Upper lobe of right lung (tissue), 1 donor: ENCODE results near the gene CHCHD3. TPM values are rescaled to one million over a fixed set of nuclear protein-coding genes. Genes with fewer than 3 reads are reported as not detected.

Source experiments
- ATAC-seq: fragments of 200-7000 bp; cut with Tn5 transposase; one replicate; pipeline ENCODE4 v1.9.1; 2020; ENCODE audit warnings: mild to moderate bottlenecking, moderate library complexity
- DNase-seq: peaks from one replicate; pipeline ENCODE4 v3.0.0-alpha.2; 2020
- H3K27ac ChIP-seq: fragments of 200-600 bp; one replicate; pipeline ENCODE4 v1.8.0; 2022
- H3K27me3 ChIP-seq: fragments of 200-600 bp; one replicate; pipeline ENCODE4 v1.8.0; 2022; ENCODE audit warnings: mild to moderate bottlenecking
- H3K36me3 ChIP-seq: fragments of 200-600 bp; one replicate; pipeline ENCODE4 v1.8.0; 2022
- H3K4me1 ChIP-seq: fragments of 200-600 bp; one replicate; pipeline ENCODE4 v1.8.0; 2022
- H3K4me3 ChIP-seq: fragments of 200-600 bp; one replicate; pipeline ENCODE4 v1.8.0; 2022; ENCODE audit warnings: mild to moderate bottlenecking
- H3K9me3 ChIP-seq: fragments of 200-600 bp; one replicate; pipeline ENCODE4 v1.8.0; 2022
- intact Hi-C: fragments of 100-400 bp; cut with DNase I; formaldehyde crosslinking; loops from one replicate; pipeline ENCODE4 v1.11.0; 2022
- total RNA-seq: library from RNA; stranded (reverse); fragmentation: NEBNext Ultra II Directional; extraction: Animal tissue kit (Norgen Biotek cat#: 25700); gene quantifications from one replicate; pipeline ENCODE4 v1.2.1, GENCODE V29; 2021
- TF ChIP-seq, protein P1 (sequence below): fragments of 200-600 bp; IDR thresholded peaks from one replicate; pipeline ENCODE4 v1.8.0; 2022; ENCODE audit warnings: antibody characterized with exemption
- donor health status: DM: no; HTN: yes; CAD: no; lungs with severe emphysema.

CHCHD3 gene
- total RNA-seq, 1 donor from 2014 or later: 43.0 TPM

DNA sequence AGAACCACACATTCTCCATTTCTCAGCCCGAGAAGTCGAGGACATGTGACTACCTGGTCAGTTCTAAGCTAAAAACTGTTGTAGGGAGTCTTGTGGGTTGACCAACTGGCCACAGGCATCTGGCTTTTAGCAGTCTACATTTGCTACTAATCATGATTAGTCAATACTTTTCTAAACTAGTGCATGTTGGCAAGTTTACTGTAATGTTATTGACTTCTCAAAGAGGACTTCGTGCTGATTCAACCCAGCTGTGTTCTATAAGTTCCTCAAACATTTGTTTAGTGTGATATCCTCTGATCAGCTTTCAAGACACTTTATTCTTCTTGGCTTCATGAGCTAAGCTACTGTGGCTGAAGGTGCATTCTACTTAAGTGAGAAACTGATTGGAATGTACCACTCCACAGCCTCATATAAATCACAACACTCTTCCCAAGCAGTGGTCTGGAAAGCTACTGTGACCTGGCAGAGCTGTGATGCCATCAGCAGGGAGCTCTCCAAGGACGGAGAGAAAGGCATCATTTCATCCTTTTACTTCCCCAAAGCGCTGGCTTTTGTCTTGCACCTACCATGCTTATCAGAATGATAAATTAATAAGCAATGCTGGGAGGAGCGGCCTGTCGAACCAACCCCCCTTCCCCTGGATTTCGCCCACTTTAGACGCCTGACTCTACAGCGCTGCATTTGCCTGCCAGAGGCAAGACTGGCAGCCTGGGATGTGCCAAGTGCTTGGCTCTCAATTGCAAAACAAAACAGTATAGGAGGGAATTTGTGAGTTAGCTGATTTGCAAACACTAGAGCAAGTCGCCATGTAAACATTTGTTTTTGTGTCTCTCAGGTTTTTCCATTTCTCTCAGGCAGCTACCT is 298.9 kb downstream of the CHCHD3 start:
- TF ChIP-seq, protein P1, sequence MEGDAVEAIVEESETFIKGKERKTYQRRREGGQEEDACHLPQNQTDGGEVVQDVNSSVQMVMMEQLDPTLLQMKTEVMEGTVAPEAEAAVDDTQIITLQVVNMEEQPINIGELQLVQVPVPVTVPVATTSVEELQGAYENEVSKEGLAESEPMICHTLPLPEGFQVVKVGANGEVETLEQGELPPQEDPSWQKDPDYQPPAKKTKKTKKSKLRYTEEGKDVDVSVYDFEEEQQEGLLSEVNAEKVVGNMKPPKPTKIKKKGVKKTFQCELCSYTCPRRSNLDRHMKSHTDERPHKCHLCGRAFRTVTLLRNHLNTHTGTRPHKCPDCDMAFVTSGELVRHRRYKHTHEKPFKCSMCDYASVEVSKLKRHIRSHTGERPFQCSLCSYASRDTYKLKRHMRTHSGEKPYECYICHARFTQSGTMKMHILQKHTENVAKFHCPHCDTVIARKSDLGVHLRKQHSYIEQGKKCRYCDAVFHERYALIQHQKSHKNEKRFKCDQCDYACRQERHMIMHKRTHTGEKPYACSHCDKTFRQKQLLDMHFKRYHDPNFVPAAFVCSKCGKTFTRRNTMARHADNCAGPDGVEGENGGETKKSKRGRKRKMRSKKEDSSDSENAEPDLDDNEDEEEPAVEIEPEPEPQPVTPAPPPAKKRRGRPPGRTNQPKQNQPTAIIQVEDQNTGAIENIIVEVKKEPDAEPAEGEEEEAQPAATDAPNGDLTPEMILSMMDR: no peak
- intact Hi-C loops: no loop called here
- Histone ChIP-seq H3K4me3 (no peak overlapping the region), H3K4me1 (no peaks in the 10 kb centered on the region), H3K27me3 (no peaks in the 10 kb centered on the region), H3K36me3 (peaks cover 10% of the 10 kb centered on the region), H3K9me3 (no peaks in the 10 kb centered on the region), H3K27ac (no peak overlapping the region)
- ATAC-seq (no peak), DNase-seq (no peak)

DNA sequence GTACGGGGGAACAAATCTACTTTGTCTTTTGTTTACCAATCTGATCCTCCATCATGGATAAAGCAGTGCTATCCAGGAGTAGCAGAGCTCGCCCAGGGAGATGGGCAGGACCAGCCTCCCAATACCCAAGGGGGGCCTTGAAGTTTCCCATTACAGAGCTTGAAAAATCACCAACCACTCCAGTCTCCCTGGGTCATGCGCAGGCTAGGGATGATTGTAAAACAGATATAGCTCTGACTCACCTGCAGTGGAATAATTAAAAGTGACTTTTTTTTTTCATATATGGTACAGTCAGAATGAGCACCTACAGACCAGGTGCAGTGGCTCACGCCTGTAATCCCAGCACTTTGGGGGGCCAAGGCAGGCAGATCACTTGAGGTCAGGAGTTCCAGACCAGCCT is 301.1 kb downstream of the CHCHD3 start:
- Histone ChIP-seq H3K4me1 (no peaks in the 10 kb centered on the region), H3K4me3 (no peak overlapping the region), H3K36me3 (peaks cover 10% of the 10 kb centered on the region), H3K27me3 (no peaks in the 10 kb centered on the region), H3K9me3 (no peaks in the 10 kb centered on the region), H3K27ac (no peak overlapping the region)
- no peak for DNase-seq
- ATAC-seq: no peak
- intact Hi-C loops: no loop called here
- TF ChIP-seq, protein P1: no peak

DNA sequence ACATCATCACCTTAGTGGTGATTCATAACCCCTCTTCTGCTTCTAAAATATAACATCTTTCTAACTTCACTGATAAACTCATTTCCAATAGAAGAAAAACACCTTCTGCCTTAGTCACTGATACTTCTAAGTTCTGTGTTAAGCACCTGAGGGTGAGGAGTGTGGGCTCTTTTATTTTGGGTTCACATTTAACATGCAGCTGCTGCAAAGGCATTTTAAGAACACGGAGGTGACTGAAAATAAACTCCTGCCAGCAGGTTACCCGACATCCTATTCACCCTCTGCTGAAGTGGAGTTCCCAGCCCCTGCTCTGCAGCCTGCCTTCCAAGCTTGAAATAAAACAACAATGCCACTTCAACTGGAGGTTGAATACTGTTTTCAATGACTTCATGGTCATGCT is 302.7 kb downstream of the CHCHD3 start:
- no peak for ATAC-seq

DNA sequence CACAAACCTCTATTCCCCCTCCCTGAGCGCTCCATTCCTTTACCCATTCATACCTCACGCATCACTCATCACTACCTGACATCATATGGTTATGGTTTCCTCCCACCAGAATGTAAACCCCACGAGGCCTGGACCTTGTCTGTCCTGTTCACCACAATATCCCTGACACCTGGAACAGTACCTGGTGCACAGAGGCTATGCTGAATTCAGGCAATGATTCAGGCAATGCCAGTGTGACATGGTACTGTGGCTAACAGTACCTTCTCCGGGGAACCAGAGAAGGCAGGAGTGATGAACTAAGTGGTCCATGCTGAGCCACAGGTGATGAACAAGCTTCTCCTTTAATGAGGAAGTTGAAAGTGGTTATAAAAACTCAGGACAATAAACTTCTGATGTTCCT is 303.1 kb downstream of the CHCHD3 start:
- H3K36me3 ChIP-seq: no peaks in the 10 kb centered on the region
- H3K27me3 ChIP-seq: no peaks in the 10 kb centered on the region
- no peaks in the 10 kb centered on the region for H3K9me3 ChIP-seq
- H3K4me3 ChIP-seq: no peak overlapping the region
- intact Hi-C loops: no loop called here
- TF ChIP-seq, protein P1: no peak
- no peaks in the 10 kb centered on the region for H3K4me1 ChIP-seq
- H3K27ac ChIP-seq: no peak overlapping the region
- ATAC-seq: no peak
- no peak for DNase-seq

More for the DNA sequence above, 302.7 kb downstream of the CHCHD3 start:
- Histone ChIP-seq H3K4me3 (no peak overlapping the region), H3K36me3 (no peaks in the 10 kb centered on the region), H3K4me1 (no peaks in the 10 kb centered on the region), H3K9me3 (no peaks in the 10 kb centered on the region), H3K27me3 (no peaks in the 10 kb centered on the region), H3K27ac (no peak overlapping the region)
- no peak for DNase-seq
- intact Hi-C loops: no loop called here
- TF ChIP-seq, protein P1: no peak

DNA sequence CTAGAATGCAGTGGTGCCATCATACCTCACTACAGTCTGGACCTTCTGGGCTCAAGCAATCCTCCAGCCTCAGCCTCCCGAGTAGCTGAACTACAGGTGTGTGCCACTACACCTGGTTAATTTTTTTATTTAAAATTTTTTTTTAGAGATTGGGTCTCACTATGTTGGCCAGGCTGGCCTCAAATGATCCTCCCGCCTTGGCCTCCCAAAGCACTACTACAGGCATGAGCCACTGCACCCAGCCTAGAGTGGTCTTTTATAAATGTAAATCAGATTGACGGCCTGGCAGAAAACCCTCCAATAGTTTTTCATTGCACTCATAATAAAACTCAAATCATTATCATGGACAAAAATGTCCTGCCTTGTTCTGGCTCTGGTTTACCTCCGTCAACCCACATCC is 303.9 kb downstream of the CHCHD3 start:
- no peaks in the 10 kb centered on the region for H3K4me1 ChIP-seq
- no peaks in the 10 kb centered on the region for H3K9me3 ChIP-seq
- TF ChIP-seq, protein P1: no peak
- DNase-seq: no peak
- no peak overlapping the region for H3K4me3 ChIP-seq
- intact Hi-C loops: no loop called here
- ATAC-seq: no peak
- no peaks in the 10 kb centered on the region for H3K36me3 ChIP-seq
- H3K27ac ChIP-seq: no peak overlapping the region
- no peaks in the 10 kb centered on the region for H3K27me3 ChIP-seq
